Measurements from ENCODE around the gene KSR2.

Gene KSR2

GRCh38 chr12:117408161-117408791 lies 560.5 kb downstream of the KSR2 start:
- Histone ChIP-seq H3K27me3 (peaks cover 0 to 4% of the 10 kb centered on the region in 2 donors), H3K4me1 (peaks cover 0 to 7% (median 0%) of the 10 kb centered on the region in 4 donors), H3K4me3 (no peak overlapping the region), H3K27ac (no peak overlapping the region), H3K9me3 (peaks cover 0 to 10% (median 3%) of the 10 kb centered on the region in 3 donors), H3K36me3 (no peaks in the 10 kb centered on the region)
- intact Hi-C loops (cut with DNase I; ENCODE audit: low total_unique reads) = no loop called here
- peak in 1 of 2 donors; percentile 28 for DNase-seq
- TF ChIP-seq CTCF (IDR thresholded peaks at IDR 0.05) = no peak

- H3K9me3 ChIP-seq = peaks cover 0 to 10% (median 3%) of the 10 kb centered on the region in 3 donors
- no peak for TF ChIP-seq CTCF (IDR thresholded peaks at IDR 0.05)
- peaks cover 0 to 7% (median 0%) of the 10 kb centered on the region in 4 donors for H3K4me1 ChIP-seq
- H3K27ac ChIP-seq = no peak overlapping the region
- no peak overlapping the region for H3K4me3 ChIP-seq
- H3K36me3 ChIP-seq = no peaks in the 10 kb centered on the region
- intact Hi-C loops (cut with DNase I; ENCODE audit: low total_unique reads) = no loop called here
- DNase-seq = no peak
- H3K27me3 ChIP-seq = peaks cover 0 to 4% of the 10 kb centered on the region in 2 donors
Measured at GRCh38 chr12:117404940-117405339, 563.9 kb downstream of the KSR2 start.

GRCh38 chr12:117404203-117404853 lies 564.5 kb downstream of the KSR2 start:
- peaks cover 0 to 7% (median 0%) of the 10 kb centered on the region in 4 donors for H3K4me1 ChIP-seq
- intact Hi-C loops (cut with DNase I; ENCODE audit: low total_unique reads) = no loop called here
- H3K36me3 ChIP-seq = no peaks in the 10 kb centered on the region
- H3K27me3 ChIP-seq = peaks cover 0 to 4% of the 10 kb centered on the region in 2 donors
- no peak for DNase-seq
- no peak for TF ChIP-seq CTCF (IDR thresholded peaks at IDR 0.05)
- H3K9me3 ChIP-seq = peaks cover 0 to 10% (median 3%) of the 10 kb centered on the region in 3 donors
- H3K27ac ChIP-seq = no peak overlapping the region
- no peak overlapping the region for H3K4me3 ChIP-seq

- Histone ChIP-seq H3K36me3 (no peaks in the 10 kb centered on the region), H3K27ac (no peak overlapping the region), H3K4me1 (peaks cover 0 to 7% (median 0%) of the 10 kb centered on the region in 4 donors), H3K27me3 (peaks cover 0 to 4% of the 10 kb centered on the region in 2 donors), H3K9me3 (peaks cover 0 to 10% (median 3%) of the 10 kb centered on the region in 3 donors), H3K4me3 (no peak overlapping the region)
- intact Hi-C loops (cut with DNase I; ENCODE audit: low total_unique reads) = no loop called here
- no peak for DNase-seq
- no peak for TF ChIP-seq CTCF (IDR thresholded peaks at IDR 0.05)
Measured at GRCh38 chr12:117403586-117404139, 565.1 kb downstream of the KSR2 start.
